ENCODE results near the gene GSE1. TPM values are rescaled to one million over a fixed set of nuclear protein-coding genes. Genes with fewer than 3 reads are reported as not detected.

The GSE1 gene
- total RNA-seq, 1 experiment from 2014 or later: 124 TPM

DNA sequence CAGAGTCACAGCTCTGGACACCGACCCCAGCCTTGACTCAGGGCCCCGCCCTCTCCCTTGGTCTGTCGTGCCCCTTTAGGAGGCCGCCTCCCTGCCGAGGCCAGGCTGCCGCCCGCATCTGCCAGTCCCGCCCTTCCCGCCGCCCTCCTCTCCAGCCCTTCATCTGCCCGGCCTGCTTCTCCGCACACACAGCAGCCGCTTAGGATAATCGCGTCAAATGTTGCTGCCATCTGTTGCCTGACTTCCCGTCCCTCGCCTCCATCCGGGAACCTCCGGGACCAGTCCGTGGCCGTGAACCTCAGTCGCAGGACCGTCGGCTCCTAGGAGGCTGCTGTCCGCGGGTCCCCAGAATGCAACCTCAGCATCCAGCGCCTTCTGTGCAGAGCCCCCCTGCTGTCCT is 11.9 kb downstream of the GSE1 start (continued):
- no peak for TF ChIP-seq ATF6 (CRISPR knock-in tag; IDR thresholded peaks at IDR 0.05)
- no peak for TF ChIP-seq NFE2L1 (CRISPR knock-in tag; IDR thresholded peaks at IDR 0.05)
- TF ChIP-seq TCF7 (CRISPR knock-in tag; IDR thresholded peaks at IDR 0.05; ENCODE audit: low read depth): no peak
- no peak for TF ChIP-seq ZNF396 (CRISPR knock-in tag; IDR thresholded peaks at IDR 0.05; ENCODE audit: borderline replicate concordance)

DNA sequence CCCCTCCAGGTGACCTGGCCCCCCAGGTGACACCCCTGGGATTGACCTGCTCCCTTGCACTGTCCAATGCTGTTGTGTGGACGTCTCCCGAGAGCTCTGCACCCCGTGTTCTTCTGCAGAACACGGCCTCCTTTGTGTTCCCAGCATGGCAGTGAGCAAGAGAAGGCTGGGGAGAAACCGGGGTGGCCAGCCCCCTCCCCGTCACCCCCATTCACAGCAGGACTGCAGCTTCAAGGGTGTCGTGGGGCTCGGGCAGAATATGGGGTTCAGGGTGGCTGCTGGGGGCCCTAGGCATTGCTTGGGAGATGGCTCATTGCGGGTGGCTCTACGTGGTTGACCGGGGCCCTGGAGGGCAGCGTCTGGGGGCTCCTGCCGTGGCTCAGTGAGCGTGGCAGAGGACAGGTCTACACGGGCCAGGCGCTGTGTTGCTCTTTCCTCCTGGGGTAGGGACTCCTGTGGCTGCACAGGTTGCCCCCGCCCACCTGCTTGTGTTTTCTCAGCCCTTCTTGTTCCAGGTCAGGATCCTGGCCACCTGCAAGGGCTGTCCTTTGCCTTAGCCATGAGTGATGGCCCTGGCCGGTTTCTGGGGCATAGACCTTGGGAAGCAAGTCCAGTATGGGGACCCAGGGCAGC is 12.5 kb downstream of the GSE1 start:
- no peak for TF ChIP-seq JAZF1 (CRISPR knock-in tag; IDR thresholded peaks at IDR 0.05)
- no peak for TF ChIP-seq ZNF671 (CRISPR knock-in tag; IDR thresholded peaks at IDR 0.05)
- TF ChIP-seq CDX4 (CRISPR knock-in tag; IDR thresholded peaks at IDR 0.05; ENCODE audit: borderline replicate concordance): no peak
- TF ChIP-seq ATF2 (CRISPR knock-in tag; IDR thresholded peaks at IDR 0.05; ENCODE audit: borderline replicate concordance, low read depth): no peak
- TF ChIP-seq ATF1 (CRISPR knock-in tag; IDR thresholded peaks at IDR 0.05): no peak
- TF ChIP-seq OVOL2 (CRISPR knock-in tag; IDR thresholded peaks at IDR 0.05; ENCODE audit: borderline replicate concordance): no peak
- TF ChIP-seq TEAD4 (CRISPR knock-in tag; IDR thresholded peaks at IDR 0.05): no peak
- no peak for TF ChIP-seq NFATC4 (CRISPR knock-in tag; IDR thresholded peaks at IDR 0.05)
- TF ChIP-seq MLX (CRISPR knock-in tag; IDR thresholded peaks at IDR 0.05): no peak
- no peak for TF ChIP-seq FOXK1 (CRISPR knock-in tag; IDR thresholded peaks at IDR 0.05)
- DNase-seq (ENCODE audit: low spot score) (no peak), ATAC-seq (no peak)
- H3K36me3 Mint-ChIP-seq: peaks cover 20% of the 10 kb centered on the region
- H3K27ac Mint-ChIP-seq: no peak overlapping the region
- ChIA-PET POLR2A (interaction anchor here (0.7 kb wide), 1 partner anchor 133 kb away, joined by 3 read pairs; no protein-coding TSS in a partner anchor), CTCF (interaction anchor here (0.6 to 6.9 kb wide), 9 partner anchors 8 to 329 kb away, joined by 3 to 115 read pairs (median 6); no protein-coding TSS in a partner anchor)
- H3K9me3 Mint-ChIP-seq: peaks cover 20% of the 10 kb centered on the region
- H3K27me3 Mint-ChIP-seq (ENCODE audit: low read depth): no peaks in the 10 kb centered on the region
- no peak overlapping the region for H3K4me3 Mint-ChIP-seq
- H3K4me1 Mint-ChIP-seq: peaks cover 58% of the 10 kb centered on the region

DNA sequence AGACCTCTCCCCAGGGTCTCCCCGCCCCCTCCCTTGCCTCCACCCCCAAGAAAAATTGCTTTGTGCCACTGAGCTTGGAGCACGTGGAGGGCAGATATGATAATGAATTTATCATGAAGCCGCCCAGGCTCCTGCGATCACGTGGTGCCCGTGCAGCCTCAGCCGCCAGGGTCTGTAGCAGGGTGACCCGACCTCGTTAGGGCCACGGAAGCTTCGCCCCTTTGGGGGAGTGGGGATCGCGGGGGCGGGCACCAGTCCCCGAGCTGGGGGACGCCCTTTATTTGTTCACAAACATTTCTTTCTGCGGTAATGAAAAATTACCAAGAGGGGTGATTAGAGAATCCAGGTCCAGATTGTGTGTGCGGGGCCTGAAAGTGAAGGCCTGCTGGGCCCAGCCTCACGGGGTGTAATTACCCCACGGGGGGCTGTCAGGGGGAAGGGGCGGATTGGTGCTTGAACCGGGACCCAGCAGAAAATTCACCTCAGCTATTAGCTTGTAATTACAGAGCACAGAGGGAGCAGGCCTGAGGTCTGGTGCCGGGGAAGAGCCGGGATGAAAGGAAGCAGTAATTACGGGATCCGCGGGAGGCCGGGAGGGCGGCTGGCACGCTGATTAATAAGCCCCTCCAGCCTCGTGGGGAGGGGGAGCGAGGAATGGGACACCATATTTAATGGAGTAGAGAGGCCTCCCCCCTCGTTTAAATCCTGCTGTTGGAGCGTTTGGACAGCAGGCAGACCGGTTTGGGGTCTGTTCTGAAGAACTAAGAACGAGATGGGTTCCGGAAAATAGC is 13.3 kb downstream of the GSE1 start:
- Mint-ChIP-seq H3K4me3 (peak overlapping the region; percentile 53), H3K9me3 (peaks cover 20% of the 10 kb centered on the region), H3K36me3 (peaks cover 20% of the 10 kb centered on the region), H3K27ac (peak overlapping the region; percentile 70), H3K4me1 (peaks cover 50% of the 10 kb centered on the region), H3K27me3 (ENCODE audit: low read depth) (no peaks in the 10 kb centered on the region)
- TF ChIP-seq, protein P1, sequence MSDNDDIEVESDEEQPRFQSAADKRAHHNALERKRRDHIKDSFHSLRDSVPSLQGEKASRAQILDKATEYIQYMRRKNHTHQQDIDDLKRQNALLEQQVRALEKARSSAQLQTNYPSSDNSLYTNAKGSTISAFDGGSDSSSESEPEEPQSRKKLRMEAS (CRISPR knock-in tag; IDR thresholded peaks at IDR 0.05): 0 out of 2 replicates have a peak, but pooled peaks have one; percentile 50
- peak; percentile 78 for TF ChIP-seq USF1 (CRISPR knock-in tag; IDR thresholded peaks at IDR 0.05)
- TF ChIP-seq ZNF423 (CRISPR knock-in tag; IDR thresholded peaks at IDR 0.05): peak; percentile 60; the same call in 1 of the 2 replicates
- TF ChIP-seq USF2 (CRISPR knock-in tag; IDR thresholded peaks at IDR 0.05): peak; percentile 80
- TF ChIP-seq SP1 (CRISPR knock-in tag; conservative IDR thresholded peaks at IDR 0.05): 0 out of 2 replicates have a peak, but pooled peaks have one; percentile 25
- no peak for TF ChIP-seq NFYB (CRISPR knock-in tag; conservative IDR thresholded peaks at IDR 0.05; ENCODE audit: low read depth)
- no peak for TF ChIP-seq NFE2L1 (CRISPR knock-in tag; IDR thresholded peaks at IDR 0.05)
- ATAC-seq: peak; percentile 50
- DNase-seq (ENCODE audit: low spot score): peak; percentile 64
- POLR2A ChIA-PET: interaction anchor here (0.7 kb wide), 1 partner anchor 134 kb away, joined by 3 read pairs; no protein-coding TSS in a partner anchor
- CTCF ChIA-PET: interaction anchor here (0.5 to 6.9 kb wide), 19 partner anchors 9 to 464 kb away, joined by 3 to 115 read pairs (median 5); no protein-coding TSS in a partner anchor
